HEK293 (cell line): Measurements from ENCODE around the gene MEFV.

ENCODE experiments used
- CTCF ChIP-seq: fragments of 450-650 bp; formaldehyde crosslinking; IDR thresholded peaks from 2 replicates; pipeline ENCODE4 v1.5.1; 2016; ENCODE audit warnings: missing biosample characterization, missing genetic modification characterization
- ZNF580 ChIP-seq: fragments of 450-650 bp; formaldehyde crosslinking; IDR thresholded peaks from 2 replicates; pipeline ENCODE4 v1.5.1; 2016; ENCODE audit warnings: missing biosample characterization, missing genetic modification characterization
- ZNF768 ChIP-seq: fragments of 450-650 bp; formaldehyde crosslinking; IDR thresholded peaks from 2 replicates; pipeline ENCODE4 v1.5.1; 2018; ENCODE audit warnings: missing biosample characterization, mild to moderate bottlenecking, missing genetic modification characterization

- TF ChIP-seq CTCF (tag by site-specific recombination) (no peak), ZNF768 (tag by site-specific recombination) (no peak), ZNF580 (tag by site-specific recombination) (no peak)
Observed at GRCh38 chr16:3243882-3244281, 12.6 kb downstream of the MEFV start.
